ENCODE measurements around the gene CEACAM18.

CEACAM18 gene

DNA sequence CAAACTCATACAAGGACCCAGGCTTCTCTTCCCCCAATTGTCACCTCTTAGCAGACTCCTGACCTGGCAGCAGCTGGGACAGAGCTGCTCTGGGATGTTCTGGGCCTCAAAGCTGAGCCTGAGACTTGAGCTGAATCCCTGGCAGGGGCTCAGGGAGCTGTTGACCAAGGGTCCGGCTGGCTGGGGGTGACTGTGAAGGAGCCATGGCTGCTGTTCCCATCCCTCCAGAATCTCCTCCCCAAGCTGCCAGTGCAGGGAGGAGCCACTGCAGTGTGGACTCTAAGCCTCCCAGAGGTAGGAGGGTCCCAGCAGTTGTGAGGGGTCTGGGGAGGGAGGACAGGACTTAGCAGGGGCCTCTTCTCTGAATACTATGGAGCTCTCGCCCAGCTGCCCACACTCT is 51.0 kb downstream of the CEACAM18 start:
- ATAC-seq (no peak), DNase-seq (no peak)
- no peaks in the 10 kb centered on the region for H3K9me3 Mint-ChIP-seq
- peaks cover 78% of the 10 kb centered on the region for H3K27me3 Mint-ChIP-seq
- peaks cover 9% of the 10 kb centered on the region for H3K4me1 Mint-ChIP-seq
- no peak overlapping the region for H3K27ac Mint-ChIP-seq
- no peak overlapping the region for H3K4me3 Mint-ChIP-seq

DNA sequence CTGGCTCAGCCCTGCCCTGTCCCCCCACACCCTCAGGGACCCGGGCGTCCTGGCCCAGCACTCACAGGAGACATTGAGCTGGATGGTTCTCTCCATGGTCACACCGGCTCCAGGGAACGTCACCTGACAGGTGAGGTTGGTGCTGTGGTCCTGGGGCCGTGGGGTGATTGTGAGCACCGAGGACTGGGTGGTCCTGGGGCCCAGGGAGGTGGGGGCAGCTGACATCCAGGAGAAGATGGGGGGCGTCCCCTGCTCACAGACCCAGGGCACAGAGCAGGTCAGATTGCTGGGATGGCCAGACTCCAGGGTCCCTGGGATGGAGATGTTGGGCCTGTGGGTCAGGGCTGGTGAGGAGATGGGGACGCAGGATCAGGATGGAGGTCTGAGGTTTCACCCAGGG is 52.3 kb downstream of the CEACAM18 start:
- H3K27me3 Mint-ChIP-seq, result peaks cover 87% of the 10 kb centered on the region
- ATAC-seq (no peak), DNase-seq (no peak)
- peaks cover 4 to 5% of the 10 kb centered on the region in 2 donors for H3K9me3 Mint-ChIP-seq
- H3K4me1 Mint-ChIP-seq, result peaks cover 9% of the 10 kb centered on the region
- H3K27ac Mint-ChIP-seq, result no peak overlapping the region
- no peak overlapping the region for H3K4me3 Mint-ChIP-seq

DNA sequence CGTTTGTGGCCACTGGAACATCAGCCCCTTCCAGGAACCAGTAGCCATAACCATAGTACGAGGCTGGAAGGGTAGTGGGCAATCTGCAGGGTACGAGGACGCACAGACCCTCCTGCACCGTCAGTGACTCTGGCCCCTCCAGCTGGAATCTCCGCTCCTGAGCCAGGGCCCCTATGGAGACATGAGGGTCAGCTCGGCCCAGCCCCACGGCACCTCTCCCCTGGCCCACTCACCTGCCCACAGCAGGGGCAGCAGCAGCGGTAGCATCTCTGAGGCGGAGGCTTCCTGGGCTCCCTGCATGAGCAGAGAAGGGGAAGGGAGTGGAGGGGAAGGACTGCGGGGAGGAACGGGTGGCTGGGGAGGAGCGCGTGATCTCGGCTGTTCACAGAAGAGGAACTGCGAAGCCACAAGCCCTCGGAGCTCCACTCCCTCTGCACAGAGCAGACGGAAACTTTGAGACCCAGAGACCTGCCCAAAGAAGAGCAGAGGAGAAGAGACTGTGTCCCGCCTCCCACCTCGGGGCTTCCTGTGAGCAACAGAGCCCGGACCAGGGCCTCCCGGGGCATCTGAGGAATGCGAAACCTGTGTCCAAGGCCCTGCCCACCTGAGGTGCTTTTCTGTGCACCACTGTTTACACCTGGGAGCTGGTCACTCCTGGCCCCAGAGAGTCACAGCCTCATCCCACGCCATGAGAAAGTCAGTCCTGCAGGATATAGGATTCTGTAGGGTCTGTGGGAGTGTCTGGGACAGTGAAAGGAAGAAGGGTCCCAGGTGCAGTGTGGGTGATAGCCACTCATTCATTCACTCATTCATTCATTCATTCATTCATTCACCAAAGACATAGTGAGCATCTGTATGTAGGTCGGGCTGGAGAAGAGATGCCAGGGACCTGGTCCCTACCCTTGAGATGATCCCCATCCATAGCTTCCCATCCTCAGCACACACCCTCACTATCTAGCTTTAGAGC is 53.3 kb downstream of the CEACAM18 start, which contains the start of gene SIGLEC6:
Gene SIGLEC6 (minus strand): TSS at position 322 of the 967 bp plus-strand sequence. CDS start 22 bp downstream, at position 300.
- DNase-seq, result no peak
- Mint-ChIP-seq H3K4me3 (no peak within 1 kb of the TSS), H3K4me1 (peaks cover 9% of the 10 kb centered on the region), H3K27me3 (peaks cover 93% of the 10 kb centered on the region), H3K27ac (no peak within 1 kb of the TSS), H3K9me3 (peaks cover 4 to 15% of the 10 kb centered on the region in 2 donors)
- no peak for ATAC-seq

DNA sequence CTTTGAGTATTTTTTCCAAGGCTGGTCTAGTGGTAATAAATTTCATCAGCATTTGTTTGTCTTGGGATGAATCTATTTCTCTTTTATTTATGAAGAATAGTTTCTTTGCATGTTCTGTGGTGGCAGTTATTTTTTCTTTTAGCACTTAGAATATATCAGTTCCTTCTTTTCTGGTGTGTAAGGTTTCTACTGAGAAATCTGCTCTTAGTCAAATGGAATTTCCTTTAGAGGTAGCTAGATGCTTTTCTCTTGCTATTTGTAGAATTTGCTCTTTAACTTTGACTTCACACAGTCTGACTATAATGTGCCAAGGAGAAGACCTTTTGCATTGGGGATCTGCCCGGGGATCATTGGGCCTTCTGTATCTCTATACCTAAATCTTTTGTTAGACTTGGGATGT is 57.2 kb downstream of the CEACAM18 start:
- Mint-ChIP-seq H3K9me3 (peaks cover 4 to 16% of the 10 kb centered on the region in 2 donors), H3K27ac (no peak overlapping the region), H3K4me3 (no peak overlapping the region), H3K27me3 (peaks cover 82% of the 10 kb centered on the region), H3K4me1 (peaks cover 9% of the 10 kb centered on the region)
- no peak for ATAC-seq
- no peak for DNase-seq

DNA sequence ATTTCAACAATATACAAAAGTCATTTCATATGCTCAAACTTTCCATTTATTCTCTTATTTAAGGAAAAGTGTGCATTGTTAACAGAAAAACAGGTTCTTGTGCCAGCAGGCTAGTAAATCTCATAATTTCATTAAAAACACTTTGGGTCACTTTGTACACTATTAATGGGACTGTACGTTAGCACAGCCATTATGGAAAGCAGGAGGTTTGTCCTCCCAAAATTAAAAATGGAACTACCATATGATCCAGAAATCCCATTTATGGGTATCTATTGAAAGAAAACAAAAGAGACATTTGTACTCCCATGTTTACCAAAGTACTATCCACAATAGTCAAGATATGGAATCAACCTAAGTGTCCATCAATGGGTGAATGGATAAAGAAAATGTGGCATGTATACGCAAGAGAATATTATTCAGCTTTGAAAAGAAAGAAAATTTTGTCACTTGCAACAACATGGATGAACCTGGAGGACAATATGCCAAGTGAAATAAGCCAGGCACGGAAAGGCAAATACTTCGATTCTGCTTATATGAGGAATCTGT is 61.6 kb downstream of the CEACAM18 start:
- peaks cover 81% of the 10 kb centered on the region for H3K27me3 Mint-ChIP-seq
- peaks cover 2 to 16% of the 10 kb centered on the region in 2 donors for H3K9me3 Mint-ChIP-seq
- H3K27ac Mint-ChIP-seq, result no peak overlapping the region
- DNase-seq (no peak), ATAC-seq (no peak)
- no peaks in the 10 kb centered on the region for H3K4me1 Mint-ChIP-seq
- H3K4me3 Mint-ChIP-seq, result no peak overlapping the region
